Mesenteric fat pad (tissue), 1 donor: Measurements from ENCODE around the gene SNORC. TPM values are rescaled to one million over a fixed set of nuclear protein-coding genes. Genes with fewer than 3 reads are reported as not detected.

ENCODE experiments used
- DNase-seq: peaks from one replicate; pipeline ENCODE4 v3.0.0-alpha.2; 2020; ENCODE audit warnings: low spot score
- total RNA-seq: library from RNA; stranded (reverse); fragmentation: NEBNext Ultra II Directional; extraction: Animal tissue kit (Norgen Biotek cat#: 25700); gene quantifications from one replicate; pipeline ENCODE4 v1.2.1, GENCODE V29; 2021
- donor health status: DM: yes; HTN: yes; CAD: no.

SNORC gene
- total RNA-seq, 1 donor from 2014 or later = 0.64 TPM

GRCh38 chr2:232925821-232926156 lies 55.7 kb downstream of the SNORC start:
- DNase-seq = no peak

GRCh38 chr2:232926431-232926939 lies 56.4 kb downstream of the SNORC start:
- no peak for DNase-seq

- no peak for DNase-seq
Observed at GRCh38 chr2:232927032-232927792, 57.1 kb downstream of the SNORC start.

- DNase-seq = no peak
Observed at GRCh38 chr2:232927793-232928550, 57.9 kb downstream of the SNORC start.

Other genes with a start within 250 kb of the SNORC start
- 18.0 TPM for gene EFHD1, start 236.7 kb upstream of the SNORC start, total RNA-seq
- gene GIGYF2, start 172.9 kb upstream of the SNORC start, total RNA-seq = 74.5 TPM
- gene KCNJ13, start 93.7 kb upstream of the SNORC start, total RNA-seq = not detected
- 0.35 TPM for gene NGEF, start 143.0 kb downstream of the SNORC start, total RNA-seq
- not detected for gene NEU2, start 162.4 kb downstream of the SNORC start, total RNA-seq
- 28.8 TPM for gene INPP5D, start 190.1 kb downstream of the SNORC start, total RNA-seq